ENCODE results near the gene NOX3.
"Not testable (repeated sequence)": the region's sequence is repeated elsewhere in the genome, so short reads cannot be mapped to it uniquely, and the experiment has no call there.

The NOX3 gene

GRCh38 chr6:155491421-155491820, 35.8 kb upstream of the NOX3 start:
- Histone ChIP-seq H3K27me3 (replicated peaks) (no peaks in the 10 kb centered on the region), H3K36me3 (replicated peaks) (no peaks in the 10 kb centered on the region), H3K27ac (no peak overlapping the region), H3K4me3 (ENCODE audit: low read depth, low read length) (no peak overlapping the region)
- no peak for TF ChIP-seq CTCF (IDR thresholded peaks at IDR 0.05; ENCODE audit: low read depth, low read length, missing control alignments)
- no peak for DNase-seq
- in situ Hi-C loops (cut with HindIII; ENCODE audit: low pct_ligation_motif_present, low sequenced_read_pairs) = no loop called here

- in situ Hi-C loops (cut with HindIII; ENCODE audit: low pct_ligation_motif_present, low sequenced_read_pairs); H3K4me3 ChIP-seq (ENCODE audit: low read depth, low read length); DNase-seq; H3K27ac ChIP-seq; H3K36me3 ChIP-seq (replicated peaks); H3K27me3 ChIP-seq (replicated peaks): not testable (repeated sequence)
These were observed 32.6 kb upstream of the NOX3 start for GRCh38 chr6:155488197-155488596.

GRCh38 chr6:155487371-155488130, 31.9 kb upstream of the NOX3 start:
- Histone ChIP-seq H3K36me3 (replicated peaks) (no peaks in the 10 kb centered on the region), H3K4me3 (ENCODE audit: low read depth, low read length) (no peak overlapping the region), H3K27me3 (replicated peaks) (no peaks in the 10 kb centered on the region), H3K27ac (no peak overlapping the region)
- in situ Hi-C loops (cut with HindIII; ENCODE audit: low pct_ligation_motif_present, low sequenced_read_pairs) = no loop called here
- TF ChIP-seq CTCF (IDR thresholded peaks at IDR 0.05; ENCODE audit: low read depth, low read length, missing control alignments) = no peak
- DNase-seq = no peak

GRCh38 chr6:155486721-155487294, 31.2 kb upstream of the NOX3 start:
- no peak overlapping the region for H3K4me3 ChIP-seq (ENCODE audit: low read depth, low read length)
- TF ChIP-seq CTCF (IDR thresholded peaks at IDR 0.05; ENCODE audit: low read depth, low read length, missing control alignments) = no peak
- in situ Hi-C loops (cut with HindIII; ENCODE audit: low pct_ligation_motif_present, low sequenced_read_pairs) = no loop called here
- DNase-seq = no peak
- H3K36me3 ChIP-seq (replicated peaks) = no peaks in the 10 kb centered on the region
- H3K27ac ChIP-seq = no peak overlapping the region
- H3K27me3 ChIP-seq (replicated peaks) = no peaks in the 10 kb centered on the region

GRCh38 chr6:155485756-155486155, 30.1 kb upstream of the NOX3 start:
- Histone ChIP-seq H3K27me3 (replicated peaks) (no peaks in the 10 kb centered on the region), H3K36me3 (replicated peaks) (no peaks in the 10 kb centered on the region), H3K4me3 (ENCODE audit: low read depth, low read length) (no peak overlapping the region), H3K27ac (no peak overlapping the region)
- TF ChIP-seq CTCF (IDR thresholded peaks at IDR 0.05; ENCODE audit: low read depth, low read length, missing control alignments) = no peak
- in situ Hi-C loops (cut with HindIII; ENCODE audit: low pct_ligation_motif_present, low sequenced_read_pairs) = no loop called here
- DNase-seq = no peak

GRCh38 chr6:155483858-155484257, 28.2 kb upstream of the NOX3 start:
- DNase-seq = no peak
- Histone ChIP-seq H3K27ac (no peak overlapping the region), H3K27me3 (replicated peaks) (no peaks in the 10 kb centered on the region), H3K4me3 (ENCODE audit: low read depth, low read length) (no peak overlapping the region), H3K36me3 (replicated peaks) (no peaks in the 10 kb centered on the region)
- in situ Hi-C loops (cut with HindIII; ENCODE audit: low pct_ligation_motif_present, low sequenced_read_pairs) = no loop called here
- TF ChIP-seq CTCF (IDR thresholded peaks at IDR 0.05; ENCODE audit: low read depth, low read length, missing control alignments) = no peak
